Suprapubic skin (tissue), 3 donors: Measurements from ENCODE around the gene MTCL1.

ENCODE experiments used
- POLR2AphosphoS5 ChIP-seq, 3 donors: sonication (generic); formaldehyde crosslinking; IDR thresholded peaks; one replicate each; pipeline ENCODE4 v1.6.1; 2017; ENCODE audit warnings: antibody characterized with exemption in 3 of 3
- TF ChIP-seq, protein P1 (sequence below), 2 donors: fragments of 200-600 bp in 1 of 2; fragments of 450-650 bp in 1 of 2; sonication (generic) in 1 of 2; IDR thresholded peaks; one replicate each; pipeline ENCODE4 v1.5.1; 2016 to 2019; ENCODE audit warnings: antibody characterized with exemption in 2 of 2, mild to moderate bottlenecking in 1 of 2, moderate library complexity in 1 of 2

DNA sequence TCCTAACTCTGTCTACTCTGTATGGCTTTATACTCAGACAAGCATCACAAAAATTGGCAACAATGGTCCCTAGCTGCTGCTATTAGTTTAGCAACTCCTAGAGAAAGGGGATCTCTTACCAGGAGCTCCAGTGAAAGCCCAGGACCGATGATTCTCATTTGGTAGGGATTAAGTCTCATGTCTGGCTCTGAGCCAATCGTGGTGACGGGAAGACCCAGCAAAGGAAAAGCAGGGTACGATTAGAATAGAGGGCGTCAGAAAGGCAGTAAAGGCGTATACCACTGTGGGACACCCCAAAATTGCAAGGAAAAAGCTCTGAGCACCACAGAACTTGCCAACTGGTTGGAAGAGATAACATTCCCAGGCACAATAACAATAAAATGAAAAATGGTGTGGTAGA is 129.5 kb downstream of the MTCL1 start:
- TF ChIP-seq, protein P1, sequence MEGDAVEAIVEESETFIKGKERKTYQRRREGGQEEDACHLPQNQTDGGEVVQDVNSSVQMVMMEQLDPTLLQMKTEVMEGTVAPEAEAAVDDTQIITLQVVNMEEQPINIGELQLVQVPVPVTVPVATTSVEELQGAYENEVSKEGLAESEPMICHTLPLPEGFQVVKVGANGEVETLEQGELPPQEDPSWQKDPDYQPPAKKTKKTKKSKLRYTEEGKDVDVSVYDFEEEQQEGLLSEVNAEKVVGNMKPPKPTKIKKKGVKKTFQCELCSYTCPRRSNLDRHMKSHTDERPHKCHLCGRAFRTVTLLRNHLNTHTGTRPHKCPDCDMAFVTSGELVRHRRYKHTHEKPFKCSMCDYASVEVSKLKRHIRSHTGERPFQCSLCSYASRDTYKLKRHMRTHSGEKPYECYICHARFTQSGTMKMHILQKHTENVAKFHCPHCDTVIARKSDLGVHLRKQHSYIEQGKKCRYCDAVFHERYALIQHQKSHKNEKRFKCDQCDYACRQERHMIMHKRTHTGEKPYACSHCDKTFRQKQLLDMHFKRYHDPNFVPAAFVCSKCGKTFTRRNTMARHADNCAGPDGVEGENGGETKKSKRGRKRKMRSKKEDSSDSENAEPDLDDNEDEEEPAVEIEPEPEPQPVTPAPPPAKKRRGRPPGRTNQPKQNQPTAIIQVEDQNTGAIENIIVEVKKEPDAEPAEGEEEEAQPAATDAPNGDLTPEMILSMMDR (IDR thresholded peaks at IDR 0.05) = no peak
- TF ChIP-seq POLR2AphosphoS5 (IDR thresholded peaks at IDR 0.05) = no peak
